Activated gamma-delta T cell treated with Interleukin-2 at 50 U/mL for 16 hours (primary cell): ENCODE results near the gene NR2F1-AS1.
"Not testable (repeated sequence)": the region's sequence is repeated elsewhere in the genome, so short reads cannot be mapped to it uniquely, and the experiment has no call there.

Experiments used
- DNase-seq: peaks from one replicate; pipeline ENCODE4 v3.0.0-alpha.2; 2020

Gene NR2F1-AS1

GRCh38 chr5:93422652-93423280, 158.3 kb downstream of the NR2F1-AS1 start:
- no peak for DNase-seq

- no peak for DNase-seq
Measured at GRCh38 chr5:93421987-93422401, 159.0 kb downstream of the NR2F1-AS1 start.

- DNase-seq = no peak
Measured at GRCh38 chr5:93421468-93421867, 159.6 kb downstream of the NR2F1-AS1 start.

GRCh38 chr5:93417490-93417889, 163.5 kb downstream of the NR2F1-AS1 start:
- DNase-seq = no peak

GRCh38 chr5:93415819-93416218, 165.2 kb downstream of the NR2F1-AS1 start:
- DNase-seq = no peak

- DNase-seq = no peak
Measured at GRCh38 chr5:93411716-93412115, 169.3 kb downstream of the NR2F1-AS1 start.

- DNase-seq = no peak
Measured at GRCh38 chr5:93409691-93410090, 171.3 kb downstream of the NR2F1-AS1 start.

- DNase-seq = no peak
Measured at GRCh38 chr5:93407454-93407853, 173.6 kb downstream of the NR2F1-AS1 start.

- no peak for DNase-seq
Measured at GRCh38 chr5:93406971-93407401, 174.0 kb downstream of the NR2F1-AS1 start.

GRCh38 chr5:93404246-93404645, 176.8 kb downstream of the NR2F1-AS1 start:
- DNase-seq = no peak

GRCh38 chr5:93403141-93403928, 177.7 kb downstream of the NR2F1-AS1 start:
- DNase-seq = no peak

GRCh38 chr5:93402451-93402850, 178.6 kb downstream of the NR2F1-AS1 start:
- DNase-seq = no peak

- no peak for DNase-seq
Measured at GRCh38 chr5:93401634-93402213, 179.3 kb downstream of the NR2F1-AS1 start.

GRCh38 chr5:93399675-93400074, 181.3 kb downstream of the NR2F1-AS1 start:
- no peak for DNase-seq

- DNase-seq = no peak
Measured at GRCh38 chr5:93395971-93396379, 185.0 kb downstream of the NR2F1-AS1 start.

- no peak for DNase-seq
Measured at GRCh38 chr5:93395010-93395409, 186.0 kb downstream of the NR2F1-AS1 start.

GRCh38 chr5:93394301-93394700, 186.7 kb downstream of the NR2F1-AS1 start:
- DNase-seq = no peak

- not testable (repeated sequence) for DNase-seq
Measured at GRCh38 chr5:93391169-93391568, 189.8 kb downstream of the NR2F1-AS1 start.

- no peak for DNase-seq
Measured at GRCh38 chr5:93385655-93386054, 195.4 kb downstream of the NR2F1-AS1 start.

- DNase-seq = no peak
Measured at GRCh38 chr5:93384995-93385394, 196.0 kb downstream of the NR2F1-AS1 start.

- DNase-seq = no peak
Measured at GRCh38 chr5:93384026-93384425, 197.0 kb downstream of the NR2F1-AS1 start.

- DNase-seq = no peak
Measured at GRCh38 chr5:93382188-93382825, 198.7 kb downstream of the NR2F1-AS1 start.

- no peak for DNase-seq
Measured at GRCh38 chr5:93381057-93381456, 200.0 kb downstream of the NR2F1-AS1 start.

GRCh38 chr5:93378073-93378472, 202.9 kb downstream of the NR2F1-AS1 start:
- no peak for DNase-seq
